KOPT-K1 (cell line): ENCODE results near the gene TBCC.

ENCODE experiments used
- H3K27ac ChIP-seq: fragments of 200-600 bp; sonication (generic); 2 replicates; pipeline ENCODE4 v1.5.1; 2016; ENCODE audit warnings: antibody characterized with exemption, mild to moderate bottlenecking, low read depth, low read length; ENCODE audit not compliant: poor library complexity, severe bottlenecking
- H3K36me3 ChIP-seq: fragments of 200-600 bp; sonication (generic); 2 replicates; pipeline ENCODE4 v1.5.1; 2017; ENCODE audit warnings: antibody characterized with exemption, mild to moderate bottlenecking, low read length, moderate library complexity; ENCODE audit not compliant: insufficient read depth
- H3K9me3 ChIP-seq: fragments of 200-600 bp; sonication (generic); 2 replicates; pipeline ENCODE4 v1.5.1; 2017; ENCODE audit warnings: antibody characterized with exemption, low read length, mild to moderate bottlenecking; ENCODE audit not compliant: insufficient read depth, poor library complexity, severe bottlenecking

TBCC gene

GRCh38 chr6:42745640-42746462 lies at the start of gene TBCC:
TSS of gene TBCC (minus strand) at chr6:42746103. CDS start at chr6:42746073, 30 bp downstream.
- Histone ChIP-seq H3K9me3 (no peaks in the 10 kb centered on the region), H3K27ac (peak within 1 kb of the TSS; percentile 93), H3K36me3 (no peaks in the 10 kb centered on the region)

GRCh38 chr6:42795651-42796050 lies 49.7 kb upstream of the TBCC start:
- Histone ChIP-seq H3K9me3 (no peaks in the 10 kb centered on the region), H3K27ac (no peak overlapping the region), H3K36me3 (no peaks in the 10 kb centered on the region)

GRCh38 chr6:42791706-42792320 lies 45.9 kb upstream of the TBCC start:
- H3K27ac ChIP-seq: no peak overlapping the region
- H3K9me3 ChIP-seq: no peaks in the 10 kb centered on the region
- H3K36me3 ChIP-seq: no peaks in the 10 kb centered on the region

GRCh38 chr6:42790549-42791181 lies 44.8 kb upstream of the TBCC start:
- Histone ChIP-seq H3K27ac (no peak overlapping the region), H3K36me3 (no peaks in the 10 kb centered on the region), H3K9me3 (no peaks in the 10 kb centered on the region)

GRCh38 chr6:42788671-42789070 lies 42.8 kb upstream of the TBCC start:
- no peak overlapping the region for H3K27ac ChIP-seq
- no peaks in the 10 kb centered on the region for H3K9me3 ChIP-seq
- H3K36me3 ChIP-seq: no peaks in the 10 kb centered on the region

- Histone ChIP-seq H3K9me3 (no peaks in the 10 kb centered on the region), H3K27ac (no peak overlapping the region), H3K36me3 (no peaks in the 10 kb centered on the region)
Measured at GRCh38 chr6:42787063-42787472, 41.2 kb upstream of the TBCC start.

GRCh38 chr6:42786525-42786985 lies 40.7 kb upstream of the TBCC start:
- H3K36me3 ChIP-seq: no peaks in the 10 kb centered on the region
- H3K9me3 ChIP-seq: no peaks in the 10 kb centered on the region
- H3K27ac ChIP-seq: no peak overlapping the region

GRCh38 chr6:42784717-42785498 lies 39.0 kb upstream of the TBCC start:
- Histone ChIP-seq H3K27ac (peak overlapping the region; percentile 98), H3K36me3 (no peaks in the 10 kb centered on the region), H3K9me3 (no peaks in the 10 kb centered on the region)

GRCh38 chr6:42783876-42784642 lies 38.2 kb upstream of the TBCC start:
- Histone ChIP-seq H3K27ac (peak overlapping the region; percentile 98), H3K36me3 (no peaks in the 10 kb centered on the region), H3K9me3 (no peaks in the 10 kb centered on the region)

GRCh38 chr6:42783177-42783875 lies 37.4 kb upstream of the TBCC start:
- H3K36me3 ChIP-seq: no peaks in the 10 kb centered on the region
- H3K9me3 ChIP-seq: no peaks in the 10 kb centered on the region

GRCh38 chr6:42782689-42783176 lies 36.8 kb upstream of the TBCC start:
- Histone ChIP-seq H3K27ac (peak overlapping the region; percentile 98), H3K36me3 (no peaks in the 10 kb centered on the region), H3K9me3 (no peaks in the 10 kb centered on the region)

More at GRCh38 chr6:42783177-42783875, 37.4 kb upstream of the TBCC start:
- peak overlapping the region; percentile 98 for H3K27ac ChIP-seq

- Histone ChIP-seq H3K27ac (peak within 1 kb of the TSS; percentile 98), H3K36me3 (no peaks in the 10 kb centered on the region), H3K9me3 (no peaks in the 10 kb centered on the region)
Measured at GRCh38 chr6:42781796-42782688, 36.1 kb upstream of the TBCC start, which contains the start of gene BICRAL. TSS of gene BICRAL (plus strand) at chr6:42782052. CDS start at chr6:42822023, 39,971 bp downstream.

GRCh38 chr6:42781546-42781795 lies 35.6 kb upstream of the TBCC start:
- H3K36me3 ChIP-seq: no peaks in the 10 kb centered on the region
- H3K27ac ChIP-seq: peak overlapping the region; percentile 98

More at GRCh38 chr6:42781546-42781795, 35.6 kb upstream of the TBCC start:
- no peaks in the 10 kb centered on the region for H3K9me3 ChIP-seq
